Pulmonary artery endothelial cell (primary cell): ENCODE measurements around the gene TMBIM4. TPM values are rescaled to one million over a fixed set of nuclear protein-coding genes. Genes with fewer than 3 reads are reported as not detected.
"Not testable (repeated sequence)": the region's sequence is repeated elsewhere in the genome, so short reads cannot be mapped to it uniquely, and the experiment has no call there.

Experiments
- DNase-seq: peaks from one replicate; pipeline ENCODE4 v3.0.0-alpha.2; 2011; ENCODE audit warnings: low read depth, low spot score
- total RNA-seq: library from RNA; depleted of rRNA; stranded (reverse); fragments of >200 nt; gene quantifications from 2 replicates; pipeline ENCODE4 v1.2.3, GENCODE V29; 2014

Gene TMBIM4
- total RNA-seq, 1 donor from 2014 or later = 77.8 TPM

DNA sequence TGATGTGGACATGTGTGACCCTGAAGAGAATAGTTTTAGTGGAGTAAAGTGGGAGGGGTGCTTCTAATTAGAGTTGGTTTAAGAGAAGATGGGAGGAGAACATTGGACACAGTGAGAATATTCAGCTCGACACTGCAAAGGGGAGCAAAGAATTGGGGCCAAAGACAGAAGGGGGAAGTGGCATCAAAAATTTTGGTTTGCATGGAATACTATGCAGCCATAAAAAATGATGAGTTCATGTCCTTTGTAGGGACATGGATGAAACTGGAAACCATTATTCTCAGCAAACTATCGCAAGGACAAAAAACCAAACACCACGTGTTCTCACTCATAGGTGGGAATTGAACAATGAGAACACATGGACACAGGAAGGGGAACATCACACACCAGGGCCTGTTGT is 15.0 kb upstream of the TMBIM4 start:
- DNase-seq = not testable (repeated sequence)

DNA sequence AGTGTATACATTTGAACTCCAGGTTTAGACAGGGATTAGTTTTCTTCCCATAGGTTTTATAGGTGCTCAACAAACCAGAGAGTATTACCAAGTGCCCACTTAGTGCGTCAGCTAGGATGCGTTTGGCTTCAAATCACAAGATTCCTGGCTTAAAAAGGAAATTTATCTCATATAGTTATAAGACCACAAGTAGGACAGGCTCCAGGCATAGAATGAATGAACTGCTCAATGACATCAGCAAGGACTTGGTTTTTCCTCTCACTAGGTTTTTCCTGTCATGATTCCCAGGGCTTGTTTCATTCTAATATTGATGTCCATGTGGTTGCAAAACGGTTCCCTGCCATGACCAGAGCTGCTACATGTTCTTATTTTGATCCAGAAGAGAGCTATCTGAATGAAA is 13.2 kb upstream of the TMBIM4 start:
- no peak for DNase-seq

DNA sequence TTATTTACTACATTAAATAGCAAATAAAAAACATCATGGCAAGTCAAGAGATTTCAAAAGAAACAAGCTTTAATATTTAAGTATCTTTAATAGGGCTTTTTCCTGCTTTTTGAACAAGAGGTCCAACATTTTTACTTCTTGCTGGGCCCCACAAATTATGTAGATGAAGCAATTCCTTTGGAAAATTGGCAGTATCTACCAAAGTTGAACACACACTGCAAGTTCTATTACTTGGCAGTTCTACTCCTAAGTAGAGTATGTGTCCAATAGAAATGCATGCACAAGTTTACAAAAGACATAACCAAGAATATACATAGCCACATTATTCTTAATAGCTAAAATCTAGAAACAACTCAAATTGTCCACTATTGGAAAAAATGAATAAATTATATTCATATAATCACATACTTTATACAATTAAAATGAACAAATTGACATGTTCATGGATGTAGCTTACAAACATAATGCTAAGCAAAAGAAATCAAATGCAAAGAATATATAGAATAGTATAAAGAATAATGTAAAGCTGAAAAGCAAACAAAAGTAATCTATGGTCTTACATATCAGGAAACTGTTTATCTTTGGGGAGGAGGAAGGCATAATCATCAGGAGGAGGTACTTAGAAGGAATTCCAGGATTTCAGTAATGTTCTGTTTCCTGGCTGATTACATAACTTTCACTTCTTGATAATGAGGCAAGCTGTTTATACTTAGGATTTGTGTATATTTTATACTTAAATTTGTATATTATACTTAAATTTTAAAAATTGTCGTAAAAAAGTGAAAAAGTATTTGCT is 6.5 kb upstream of the TMBIM4 start:
- DNase-seq = peak; percentile 47

DNA sequence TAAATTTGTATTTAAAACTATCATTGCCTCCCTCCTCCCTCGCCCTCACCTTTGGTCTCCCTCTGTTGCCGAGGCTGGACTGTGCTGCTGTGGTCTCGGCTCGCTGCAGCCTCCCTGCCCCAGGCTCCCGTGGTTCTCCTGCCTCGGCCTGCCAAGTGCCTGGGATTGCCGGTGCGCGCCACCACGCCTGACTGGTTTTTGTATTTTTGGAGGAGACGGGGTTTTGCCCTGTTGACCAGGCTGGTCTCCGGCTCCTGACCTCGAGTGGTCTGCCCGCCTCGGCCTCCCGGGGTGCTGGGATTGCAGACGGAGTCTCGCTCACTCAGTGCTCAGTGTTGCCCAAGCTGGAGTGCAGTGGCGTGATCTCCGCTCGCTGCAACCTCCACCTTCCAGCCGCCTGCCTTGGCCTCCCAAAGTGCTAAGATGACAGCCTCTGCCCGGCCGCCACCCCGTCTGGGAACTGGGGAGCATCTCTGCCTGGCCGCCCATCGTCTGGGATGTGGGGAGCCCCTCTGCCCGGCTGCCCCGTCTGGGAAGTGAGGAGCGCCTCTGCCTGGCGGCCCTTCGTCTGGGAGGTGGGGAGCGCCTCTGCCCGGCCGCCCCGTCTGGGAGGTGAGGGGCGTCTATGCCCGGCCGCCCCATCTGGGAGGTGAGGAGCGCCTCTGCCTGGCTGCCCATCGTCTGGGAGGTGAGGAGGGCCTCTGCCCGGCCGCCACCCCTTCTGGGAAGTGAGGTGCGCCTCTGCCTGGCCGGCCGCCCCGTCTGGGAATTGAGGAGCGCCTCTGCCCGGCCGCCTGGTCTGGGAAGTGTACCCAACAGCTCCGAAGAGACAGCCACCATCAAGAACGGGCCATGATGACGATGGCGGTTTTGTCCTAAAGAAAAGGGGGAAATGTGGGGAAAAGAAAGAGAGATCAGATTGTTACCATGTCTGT is 4.9 kb upstream of the TMBIM4 start:
- DNase-seq = not testable (repeated sequence)

DNA sequence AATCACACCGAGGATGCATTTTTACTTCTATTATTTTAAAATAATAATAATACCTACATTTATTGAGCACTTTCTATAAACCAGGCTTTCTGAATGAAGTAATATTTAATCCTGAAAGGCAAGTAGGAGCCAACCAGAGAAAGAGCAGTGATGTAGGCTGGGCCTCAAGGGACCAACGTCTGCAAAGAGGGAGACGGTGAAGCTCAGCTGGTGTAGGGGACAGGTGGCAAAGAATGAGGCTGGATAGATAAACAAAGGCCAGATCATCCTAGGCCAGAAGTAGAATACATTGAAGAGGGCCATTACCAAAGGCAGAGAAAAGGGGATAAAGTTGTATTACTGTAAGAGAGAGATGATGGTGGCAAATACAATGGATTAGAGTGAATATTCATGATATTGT is 810 bp upstream of the TMBIM4 start:
- no peak for DNase-seq

DNA sequence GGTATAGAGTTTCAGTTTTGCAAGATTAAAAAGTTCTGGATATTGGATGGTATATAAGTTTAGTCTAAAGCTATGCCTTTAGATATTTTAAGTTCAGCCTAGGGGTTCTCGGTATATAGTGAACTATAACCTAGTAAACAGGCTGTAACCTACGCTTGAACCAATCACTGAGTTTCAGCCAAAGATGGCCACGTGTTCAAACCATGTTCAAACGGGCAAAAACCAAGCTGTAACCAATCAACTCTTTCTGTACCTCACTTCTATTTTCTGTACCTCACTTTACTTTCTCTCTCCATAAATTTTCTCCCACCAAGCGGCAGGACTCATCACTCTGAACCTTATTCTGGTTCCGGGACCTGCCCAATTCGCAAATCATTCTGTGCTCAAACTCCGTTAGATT is 1.4 kb downstream of the TMBIM4 start:
- DNase-seq = no peak

DNA sequence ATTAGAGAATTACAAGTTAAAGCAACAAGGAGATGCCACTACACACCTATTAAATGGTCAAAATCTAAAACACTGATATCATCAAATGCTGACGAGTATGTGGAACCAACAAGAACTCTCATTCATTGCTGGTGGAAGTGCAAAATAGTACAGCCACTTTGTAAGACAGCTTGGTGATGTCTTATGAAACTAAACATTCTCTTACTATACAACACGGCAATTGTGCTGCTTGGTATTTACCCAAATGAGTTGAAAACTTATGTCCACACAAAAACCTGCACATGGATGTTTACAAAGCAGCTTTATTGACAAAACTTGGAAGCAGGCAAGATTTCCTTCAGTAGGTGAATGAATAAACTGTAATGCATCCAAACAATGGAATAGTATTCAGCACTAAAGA is 3.2 kb downstream of the TMBIM4 start:
- DNase-seq = no peak

DNA sequence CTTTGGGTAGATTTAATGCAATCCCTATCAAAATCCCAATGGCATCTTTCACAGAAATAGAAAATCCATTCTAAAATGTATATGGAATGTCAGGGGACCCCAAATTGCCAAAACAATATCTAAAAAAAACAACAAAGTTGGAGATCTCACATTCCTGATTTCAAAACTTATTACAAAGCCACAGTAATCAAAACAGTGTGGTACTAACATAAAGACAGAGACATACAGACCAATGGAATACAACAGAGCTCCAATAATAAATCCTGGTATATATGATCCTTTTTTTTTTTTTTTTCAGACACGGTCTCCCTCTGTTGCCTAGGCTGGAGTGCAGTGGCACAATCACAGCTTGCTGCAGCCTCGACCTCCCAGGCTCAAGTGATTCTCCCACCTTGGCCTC is 4.7 kb downstream of the TMBIM4 start:
- DNase-seq = no peak

DNA sequence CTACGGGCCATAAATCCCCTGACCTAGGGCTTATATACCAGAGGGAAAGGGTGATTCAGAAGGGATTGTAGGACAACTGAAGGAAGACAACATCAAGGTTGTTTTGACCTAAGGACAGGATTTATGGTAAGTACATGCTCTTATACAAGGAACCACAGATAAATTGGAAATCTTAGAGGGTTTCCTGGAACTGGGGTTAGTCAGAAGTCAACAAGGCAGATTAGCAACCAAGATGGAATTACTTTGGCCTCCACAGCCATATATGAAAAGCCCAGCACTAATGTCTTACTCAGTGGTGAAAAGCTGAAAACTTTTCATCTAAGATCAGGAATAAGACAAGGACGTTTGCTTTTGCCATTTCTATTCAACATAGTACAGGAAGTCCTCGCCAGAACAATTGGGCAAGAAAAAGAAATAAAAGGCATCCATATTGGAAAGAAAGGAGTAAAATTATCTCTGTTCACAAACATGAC is 5.4 kb downstream of the TMBIM4 start:
- DNase-seq = no peak

DNA sequence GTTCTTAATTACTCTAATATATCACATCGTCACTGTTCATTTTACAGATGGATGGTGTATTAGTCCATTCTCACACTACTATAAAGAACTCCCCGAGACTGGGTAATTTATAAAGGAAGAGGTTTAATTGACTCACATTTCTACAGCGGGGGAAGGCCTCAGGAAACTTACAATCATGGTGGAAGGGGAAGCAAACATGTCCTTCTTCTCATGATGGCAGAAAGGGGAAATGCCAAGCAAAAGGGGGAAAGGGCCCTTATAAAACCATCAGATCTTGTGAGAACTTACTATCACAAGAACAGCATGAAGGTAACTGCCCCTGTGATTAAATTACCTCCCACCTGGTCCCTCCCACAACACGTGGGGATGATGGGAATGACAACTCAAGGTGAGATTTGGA is 6.5 kb downstream of the TMBIM4 start:
- DNase-seq = no peak

DNA sequence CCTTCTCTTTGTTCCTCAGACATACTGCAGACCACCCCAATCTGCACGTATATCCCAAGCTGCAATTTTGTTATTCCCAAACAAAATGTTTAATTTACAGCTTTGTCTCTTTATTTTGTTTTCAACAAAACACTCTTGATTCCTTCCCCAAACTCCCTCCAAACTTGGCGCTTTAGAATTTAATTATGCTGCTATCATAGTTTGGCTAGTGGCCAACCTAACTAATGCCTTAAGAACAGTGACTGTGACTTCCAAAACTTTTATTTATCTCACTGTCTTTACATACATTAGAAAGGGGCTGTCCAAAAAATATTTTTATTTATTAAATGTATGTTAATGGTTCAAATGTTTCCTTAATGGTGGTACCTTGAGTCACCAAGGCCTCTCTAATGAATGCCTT is 7.1 kb downstream of the TMBIM4 start:
- DNase-seq = no peak

DNA sequence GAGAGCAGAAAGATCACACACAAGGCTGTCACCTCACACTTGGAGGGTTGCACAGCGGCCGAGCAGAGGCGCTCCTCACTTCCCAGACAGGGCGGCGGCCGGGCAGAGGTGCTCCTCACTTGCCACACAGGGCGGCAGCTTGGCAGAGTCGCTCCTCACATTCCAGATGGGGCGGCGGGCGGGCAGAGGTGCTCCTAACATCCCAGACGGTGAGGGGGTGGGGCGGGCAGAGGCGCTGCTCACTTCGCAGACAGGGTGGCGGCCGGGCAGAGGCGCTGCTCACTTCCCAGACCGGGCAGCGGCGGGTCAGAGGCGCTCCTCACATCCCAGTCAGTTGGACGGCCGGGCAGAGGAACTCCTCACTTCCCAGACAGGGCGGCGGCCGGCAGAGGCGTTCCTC is 9.1 kb downstream of the TMBIM4 start:
- DNase-seq = no peak

DNA sequence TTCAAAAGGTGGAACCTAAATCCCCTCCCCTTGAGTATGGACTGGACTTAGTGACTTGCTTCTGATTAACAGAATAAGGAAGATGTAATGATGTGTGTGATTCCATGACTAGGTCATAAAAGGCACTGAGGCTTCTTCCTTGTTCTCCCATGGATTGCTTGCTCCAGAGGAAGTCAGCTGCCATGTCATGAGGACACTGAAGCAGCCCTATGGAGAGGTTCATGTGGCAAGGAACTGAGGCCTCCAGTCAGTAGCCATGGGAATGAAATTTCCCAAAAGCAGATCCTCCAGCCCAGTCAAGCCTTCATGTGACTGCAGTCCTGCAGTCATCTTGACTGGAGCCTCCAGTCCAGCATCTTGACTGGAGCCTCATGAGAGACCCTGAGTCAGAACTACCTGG is 10.7 kb downstream of the TMBIM4 start:
- DNase-seq = no peak

DNA sequence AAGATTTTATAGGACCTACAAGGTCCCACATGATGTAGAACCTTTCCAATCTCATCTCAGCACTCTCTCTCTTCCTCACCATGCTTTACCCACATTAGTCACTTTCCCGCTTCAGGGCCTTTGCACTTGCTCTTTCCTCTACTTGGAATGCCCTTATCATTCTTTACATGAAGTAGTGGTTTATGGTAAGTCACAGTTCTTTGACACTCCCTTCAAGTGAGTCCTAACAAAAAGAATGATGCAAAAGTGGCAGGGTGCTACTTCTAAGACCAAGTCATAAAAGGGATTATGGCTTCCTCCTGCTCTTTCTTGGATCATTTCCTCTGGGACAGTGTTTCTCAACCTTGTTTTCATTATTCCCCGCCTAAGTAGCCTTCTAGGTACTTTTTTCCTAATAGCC is 13.1 kb downstream of the TMBIM4 start:
- no peak for DNase-seq

DNA sequence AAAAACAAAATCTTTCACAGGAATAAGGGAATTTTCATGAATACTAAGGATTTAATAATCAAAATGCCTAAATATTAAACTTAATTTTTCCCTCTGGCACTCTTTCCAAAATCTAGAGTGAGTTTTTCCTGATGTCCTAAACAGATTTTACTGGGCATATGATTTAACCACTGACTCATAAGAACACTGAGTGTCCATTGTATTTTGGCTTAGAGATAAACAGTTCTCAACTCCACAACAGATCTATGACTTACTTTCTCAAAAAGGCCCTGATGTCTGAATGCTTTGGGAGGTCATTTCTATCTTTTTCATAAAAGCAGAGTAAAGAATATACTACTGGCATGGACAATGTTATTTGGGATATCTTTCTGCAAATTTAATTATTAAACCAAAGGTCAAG is 15.0 kb downstream of the TMBIM4 start:
- DNase-seq = no peak

DNA sequence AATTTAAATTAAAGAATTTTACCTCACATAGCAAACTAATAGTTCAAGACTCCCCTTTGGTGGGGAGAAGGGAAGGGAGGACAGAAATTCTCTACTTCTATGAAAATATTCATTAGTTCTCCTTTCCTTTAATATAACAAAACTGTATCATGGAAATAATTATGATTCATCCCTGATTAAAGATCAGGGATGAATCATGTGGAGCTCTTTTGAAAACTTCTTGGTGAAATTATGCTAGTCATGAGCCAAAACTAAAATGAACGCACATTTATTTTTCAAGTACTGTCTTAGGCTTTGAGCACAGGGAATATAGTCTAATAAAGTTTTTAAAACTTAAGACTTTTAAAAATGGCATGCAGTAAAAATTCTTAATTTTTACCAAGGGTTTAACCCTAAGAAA is 17.1 kb downstream of the TMBIM4 start:
- DNase-seq = no peak

DNA sequence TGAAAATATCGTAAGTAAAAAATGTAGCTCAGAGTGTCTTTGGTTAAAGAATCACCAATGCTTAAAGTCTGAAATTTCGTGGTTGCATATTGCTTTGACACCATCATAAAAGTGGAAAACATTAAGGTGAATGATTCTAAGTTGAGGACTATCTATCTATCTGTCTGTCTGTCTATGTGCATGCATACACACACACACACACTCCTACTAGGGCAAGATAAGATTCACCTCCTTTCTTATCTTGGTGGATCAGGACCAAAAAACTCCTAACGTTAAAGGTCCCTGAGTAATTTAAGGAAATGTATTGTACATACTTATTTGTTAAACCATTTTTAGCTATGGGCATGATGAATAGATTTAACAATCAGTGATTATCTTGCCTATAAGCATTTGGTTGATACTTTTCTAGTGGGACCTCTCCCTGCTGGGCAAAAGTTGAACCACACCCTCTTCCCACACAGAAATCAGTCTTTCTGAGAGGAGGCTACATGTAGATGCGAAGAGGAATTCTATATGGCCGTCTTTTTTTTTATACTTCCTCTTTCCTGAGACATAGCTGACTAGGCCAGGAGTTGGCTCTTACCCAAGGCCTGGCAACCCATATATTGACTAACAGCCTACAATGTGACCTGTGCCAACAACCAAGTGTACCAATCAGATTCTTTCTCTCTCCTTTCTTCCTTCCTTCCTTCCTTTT is 19.9 kb downstream of the TMBIM4 start:
- DNase-seq = no peak

DNA sequence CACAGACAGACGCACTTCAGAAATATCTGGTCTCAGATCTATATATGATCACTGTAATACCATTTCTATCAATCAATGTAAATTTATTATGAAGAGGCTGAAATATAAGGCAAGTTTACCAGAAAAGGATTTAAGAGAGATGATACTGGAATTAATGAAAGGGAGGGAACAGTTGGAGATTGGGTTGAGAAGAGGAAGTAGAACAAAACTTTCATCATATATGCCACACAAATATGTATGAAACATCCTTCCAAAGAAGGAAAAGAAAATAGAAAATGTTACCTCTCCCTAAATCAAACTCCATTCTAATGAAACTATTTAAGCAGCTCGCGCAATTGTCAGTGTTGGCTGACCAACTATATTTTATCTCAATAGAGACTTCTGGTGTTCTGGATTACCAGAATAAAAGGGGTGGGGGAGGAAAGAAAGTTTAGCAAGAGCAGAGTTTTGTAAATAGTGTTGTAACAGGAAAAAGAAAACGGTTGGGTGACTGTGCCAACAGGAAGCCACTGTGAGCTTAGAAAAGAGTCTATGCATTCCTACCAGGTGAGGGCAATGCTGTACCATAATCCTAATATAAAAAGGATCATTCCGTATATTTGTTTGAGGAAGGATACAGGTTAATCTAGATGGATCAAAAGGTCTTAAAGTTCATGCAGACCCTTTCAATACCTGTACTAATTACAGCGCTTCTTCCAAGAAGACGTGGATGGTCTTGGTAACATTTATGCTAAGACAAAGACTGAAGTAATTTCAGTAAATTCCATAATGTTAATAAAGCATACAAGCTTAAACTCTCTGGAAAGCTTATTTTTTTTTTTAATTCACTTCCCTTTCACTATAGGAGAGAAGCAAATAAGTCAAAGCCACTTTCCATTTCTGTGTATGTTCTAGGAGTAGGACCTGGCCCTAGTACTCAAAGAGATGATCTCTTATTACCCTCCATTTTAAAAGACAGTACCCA is 24.7 kb downstream of the TMBIM4 start:
- DNase-seq = peak; percentile 64

DNA sequence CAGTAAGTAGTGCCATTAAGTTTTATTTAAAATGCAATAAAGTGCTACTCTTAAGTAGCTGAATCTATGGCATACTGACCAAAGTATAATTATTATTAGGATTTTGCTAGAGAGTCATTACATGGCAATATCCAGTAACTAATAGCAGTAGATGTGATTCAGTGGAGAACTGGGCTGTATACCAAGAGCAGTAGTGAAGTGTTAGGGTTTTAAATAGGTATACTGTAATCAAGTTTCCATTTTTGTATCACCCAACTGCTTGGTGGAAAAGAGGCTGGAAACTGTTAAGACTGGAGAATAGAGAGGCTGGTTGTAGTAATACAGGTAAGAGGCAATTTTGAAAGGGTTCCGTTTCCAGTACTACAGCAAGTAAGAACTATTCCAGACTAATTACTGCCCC is 25.9 kb downstream of the TMBIM4 start:
- no peak for DNase-seq

DNA sequence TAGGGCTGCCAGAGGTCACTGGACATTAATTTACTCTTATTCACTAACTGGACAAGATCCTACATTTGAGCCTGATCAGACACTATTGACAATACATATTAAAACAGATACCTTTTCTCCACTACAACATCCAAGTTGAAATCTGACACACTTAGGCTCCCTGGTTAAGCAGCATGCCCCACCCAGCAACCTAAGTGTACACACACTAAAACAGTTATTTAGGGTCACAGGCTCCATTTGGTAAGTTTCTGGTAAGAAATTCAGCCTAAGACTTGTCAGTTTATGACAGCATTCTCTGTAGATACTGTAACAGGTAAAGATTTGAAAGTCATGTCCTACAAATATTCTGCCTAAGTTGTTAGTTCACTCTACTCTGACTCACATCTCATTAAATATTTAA is 27.0 kb downstream of the TMBIM4 start:
- no peak for DNase-seq

DNA sequence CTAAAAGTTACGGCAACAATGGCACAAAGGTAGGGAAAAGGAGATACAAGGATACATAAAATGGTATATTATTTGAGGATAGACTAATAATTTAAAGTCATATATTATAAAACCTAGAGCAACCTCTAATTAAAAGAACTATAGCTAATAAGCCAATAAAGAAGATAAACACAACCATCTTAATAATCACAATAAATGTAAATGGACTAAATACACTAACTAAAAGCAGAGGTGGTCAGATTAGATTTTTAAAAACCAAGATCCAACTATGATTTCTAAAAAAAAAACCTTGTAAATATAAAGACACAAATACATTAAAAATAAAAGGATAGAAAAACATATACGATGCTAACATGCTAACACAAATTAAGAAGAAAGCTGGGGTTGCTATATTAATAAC is 28.5 kb downstream of the TMBIM4 start:
- DNase-seq = no peak
